ENCODE results near the gene RNASE13. TPM values are rescaled to one million over a fixed set of nuclear protein-coding genes. Genes with fewer than 3 reads are reported as not detected.

The RNASE13 gene
- total RNA-seq, 4 donors from 2014 or later: not detected

DNA sequence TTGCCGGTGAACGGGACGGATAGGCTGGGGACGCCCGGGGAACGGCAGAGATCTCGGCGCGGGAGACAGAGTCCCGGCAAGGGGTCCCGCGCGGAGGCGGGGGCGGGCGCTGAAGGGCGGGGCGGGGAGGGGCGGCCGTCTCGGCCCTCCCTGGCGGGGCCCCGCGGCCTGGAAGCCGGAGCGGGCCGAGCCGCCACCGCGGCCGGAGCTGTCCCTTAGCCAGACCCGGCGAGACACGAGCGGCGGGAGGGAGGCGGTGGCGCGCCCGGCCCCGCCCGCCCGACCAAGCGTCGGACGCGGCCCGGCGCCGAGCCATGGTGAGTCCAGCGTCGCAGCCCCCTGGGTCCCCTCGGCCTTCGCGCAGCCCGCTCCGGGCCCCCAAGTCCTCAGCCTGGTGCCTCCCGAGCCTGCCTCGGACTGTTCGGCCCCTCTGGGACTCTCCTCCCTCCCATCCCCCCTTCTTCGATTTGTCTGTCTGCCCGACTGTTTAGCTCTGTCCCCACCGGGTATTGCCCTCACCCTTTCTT lies 35.5 kb upstream of the RNASE13 start, which contains the start of gene ARHGEF40:
ARHGEF40 (plus strand) TSS at position 222 of the 527 bp plus-strand sequence; CDS start at position 315, 93 bp downstream.
- intact Hi-C loops (cut with DNase I): loop anchor here (2.0 kb wide), 1 partner anchor 23 kb away; no protein-coding TSS in a partner anchor
- no peaks in the 10 kb centered on the region for H3K27me3 ChIP-seq
- DNase-seq (ENCODE audit: extremely low spot score): no peak
- TF ChIP-seq EP300 (IDR thresholded peaks at IDR 0.05): no peak
- TF ChIP-seq POLR2AphosphoS5 (IDR thresholded peaks at IDR 0.05): peak in 1 of 2 donors; percentile 17
- 0% methylated on average over 40 of the region's 63 CpGs for WGBS
- peaks cover 0 to 24% (median 22%) of the 10 kb centered on the region in 4 donors for H3K36me3 ChIP-seq
- H3K4me1 ChIP-seq: peaks cover 33 to 56% (median 50%) of the 10 kb centered on the region in 4 donors
- no peaks in the 10 kb centered on the region for H3K9me3 ChIP-seq
- peak within 1 kb of the TSS; percentile 88 to 90 (median 90) for H3K27ac ChIP-seq (replicated peaks in 1 of 4)
- H3K4me3 ChIP-seq: peak within 1 kb of the TSS; percentile 76 to 86 (median 81)

DNA sequence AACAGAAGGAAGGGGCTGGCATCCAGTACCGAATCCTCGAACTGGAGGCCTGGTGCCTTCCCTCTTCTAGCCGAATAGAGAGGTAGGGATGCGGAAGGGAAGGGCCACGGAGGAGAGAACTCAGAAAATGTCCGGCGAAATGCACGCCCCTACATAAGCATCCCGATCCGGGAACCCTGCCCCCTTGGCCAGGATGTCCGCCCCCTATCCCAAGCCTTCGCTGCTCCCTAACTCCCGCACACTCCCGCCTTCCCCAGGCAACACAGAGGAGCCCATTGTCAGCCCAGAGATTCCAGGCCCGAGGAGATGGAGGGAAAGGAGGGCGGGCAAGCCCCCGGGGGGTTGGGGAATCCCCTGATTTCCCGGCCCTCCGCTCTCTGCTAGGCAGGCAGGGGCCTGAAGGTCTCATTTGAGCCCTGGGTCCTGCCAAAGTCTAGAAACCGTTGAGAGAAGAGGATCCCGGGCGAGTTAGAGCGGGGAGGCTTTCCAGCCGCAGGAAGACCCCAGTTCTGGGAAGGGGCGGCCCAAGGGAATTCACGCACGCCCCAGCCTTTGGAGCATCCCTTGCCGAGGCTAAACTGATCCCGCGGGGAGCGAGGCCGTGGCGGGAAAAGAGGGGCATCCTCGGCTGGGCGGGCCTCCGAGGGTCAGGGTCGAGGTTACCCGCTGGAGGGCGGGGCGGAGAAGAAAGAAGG lies 34.9 kb upstream of the RNASE13 start:
- DNase-seq (ENCODE audit: extremely low spot score): no peak
- peak overlapping the region; percentile 76 to 86 (median 81) for H3K4me3 ChIP-seq
- peaks cover 0 to 18% (median 15%) of the 10 kb centered on the region in 4 donors for H3K36me3 ChIP-seq
- H3K27me3 ChIP-seq: no peaks in the 10 kb centered on the region
- intact Hi-C loops (cut with DNase I): loop anchor here (2.0 kb wide), 2 partner anchors 23 to 35 kb away; no protein-coding TSS in a partner anchor
- peak overlapping the region; percentile 88 to 90 (median 90) for H3K27ac ChIP-seq (replicated peaks in 1 of 4)
- no peak for TF ChIP-seq POLR2A (IDR thresholded peaks at IDR 0.05; ENCODE audit: low read depth)
- no peak for TF ChIP-seq POLR2AphosphoS5 (IDR thresholded peaks at IDR 0.05)
- TF ChIP-seq EP300 (IDR thresholded peaks at IDR 0.05): no peak
- TF ChIP-seq, protein P1, sequence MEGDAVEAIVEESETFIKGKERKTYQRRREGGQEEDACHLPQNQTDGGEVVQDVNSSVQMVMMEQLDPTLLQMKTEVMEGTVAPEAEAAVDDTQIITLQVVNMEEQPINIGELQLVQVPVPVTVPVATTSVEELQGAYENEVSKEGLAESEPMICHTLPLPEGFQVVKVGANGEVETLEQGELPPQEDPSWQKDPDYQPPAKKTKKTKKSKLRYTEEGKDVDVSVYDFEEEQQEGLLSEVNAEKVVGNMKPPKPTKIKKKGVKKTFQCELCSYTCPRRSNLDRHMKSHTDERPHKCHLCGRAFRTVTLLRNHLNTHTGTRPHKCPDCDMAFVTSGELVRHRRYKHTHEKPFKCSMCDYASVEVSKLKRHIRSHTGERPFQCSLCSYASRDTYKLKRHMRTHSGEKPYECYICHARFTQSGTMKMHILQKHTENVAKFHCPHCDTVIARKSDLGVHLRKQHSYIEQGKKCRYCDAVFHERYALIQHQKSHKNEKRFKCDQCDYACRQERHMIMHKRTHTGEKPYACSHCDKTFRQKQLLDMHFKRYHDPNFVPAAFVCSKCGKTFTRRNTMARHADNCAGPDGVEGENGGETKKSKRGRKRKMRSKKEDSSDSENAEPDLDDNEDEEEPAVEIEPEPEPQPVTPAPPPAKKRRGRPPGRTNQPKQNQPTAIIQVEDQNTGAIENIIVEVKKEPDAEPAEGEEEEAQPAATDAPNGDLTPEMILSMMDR (IDR thresholded peaks at IDR 0.05): no peak
- H3K4me1 ChIP-seq: peaks cover 33 to 54% (median 49%) of the 10 kb centered on the region in 4 donors
- H3K9me3 ChIP-seq: no peaks in the 10 kb centered on the region
- under 1% methylated on average over 24 of the region's 40 CpGs for WGBS

DNA sequence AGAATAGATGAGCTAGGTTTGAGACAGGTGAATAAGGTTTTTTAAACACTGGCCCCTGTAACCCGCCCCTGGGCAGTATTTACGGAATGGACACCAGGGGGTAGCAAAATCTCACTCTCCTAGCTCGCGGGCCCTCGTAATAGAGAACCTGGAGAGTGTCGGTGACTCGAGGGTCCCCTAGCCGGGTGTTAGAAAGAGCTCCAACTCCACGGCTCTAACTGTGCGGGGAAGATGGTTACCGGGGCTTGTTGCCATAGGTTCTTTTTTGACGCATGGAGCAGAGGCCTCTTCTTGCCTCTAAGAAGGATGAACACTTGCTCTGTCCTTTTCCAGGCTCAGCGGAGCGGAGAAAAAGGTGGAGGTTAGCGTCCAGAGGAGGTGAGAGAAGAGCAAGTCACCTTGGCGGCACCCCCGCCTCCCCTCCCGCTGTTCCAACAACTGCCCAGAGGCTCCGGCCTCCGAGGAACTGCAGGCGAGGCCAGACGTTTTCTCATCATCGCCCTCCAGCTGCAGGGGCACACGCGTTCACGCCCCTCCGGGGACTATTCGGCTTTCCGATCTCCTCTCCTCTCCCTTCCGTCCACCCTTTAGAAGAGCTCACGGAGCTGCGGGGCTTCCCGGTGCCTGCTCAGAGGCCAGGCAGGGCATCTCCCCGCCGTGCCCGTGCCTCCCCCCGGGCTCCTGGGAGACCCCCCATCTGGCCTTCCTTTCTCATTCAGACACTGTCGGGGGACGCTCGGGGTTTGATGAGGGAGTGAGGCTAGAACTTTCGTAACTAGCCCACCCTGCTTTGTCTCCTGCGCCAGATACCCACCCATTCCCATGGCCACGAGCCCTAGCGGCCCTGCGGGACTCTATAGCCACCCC lies 34.1 kb upstream of the RNASE13 start:
- Histone ChIP-seq H3K27me3 (no peaks in the 10 kb centered on the region), H3K27ac (replicated peaks in 1 of 4) (peak overlapping the region; percentile 88 to 90 (median 90)), H3K4me1 (peaks cover 33 to 50% (median 47%) of the 10 kb centered on the region in 4 donors), H3K36me3 (peaks cover 0 to 10% (median 8%) of the 10 kb centered on the region in 4 donors), H3K4me3 (peak overlapping the region; percentile 76 to 86 (median 81)), H3K9me3 (no peaks in the 10 kb centered on the region)
- intact Hi-C loops (cut with DNase I): loop anchor here (2.0 kb wide), 1 partner anchor 36 kb away; no protein-coding TSS in a partner anchor
- WGBS: 4% methylated on average over 24 of the region's 45 CpGs
- DNase-seq (ENCODE audit: extremely low spot score): no peak
- TF ChIP-seq EP300 (IDR thresholded peaks at IDR 0.05): no peak
- no peak for TF ChIP-seq POLR2AphosphoS5 (IDR thresholded peaks at IDR 0.05)
- TF ChIP-seq POLR2A (IDR thresholded peaks at IDR 0.05; ENCODE audit: low read depth): no peak
- TF ChIP-seq, protein P1 (IDR thresholded peaks at IDR 0.05): peak; percentile 71 to 80 (median 78)

DNA sequence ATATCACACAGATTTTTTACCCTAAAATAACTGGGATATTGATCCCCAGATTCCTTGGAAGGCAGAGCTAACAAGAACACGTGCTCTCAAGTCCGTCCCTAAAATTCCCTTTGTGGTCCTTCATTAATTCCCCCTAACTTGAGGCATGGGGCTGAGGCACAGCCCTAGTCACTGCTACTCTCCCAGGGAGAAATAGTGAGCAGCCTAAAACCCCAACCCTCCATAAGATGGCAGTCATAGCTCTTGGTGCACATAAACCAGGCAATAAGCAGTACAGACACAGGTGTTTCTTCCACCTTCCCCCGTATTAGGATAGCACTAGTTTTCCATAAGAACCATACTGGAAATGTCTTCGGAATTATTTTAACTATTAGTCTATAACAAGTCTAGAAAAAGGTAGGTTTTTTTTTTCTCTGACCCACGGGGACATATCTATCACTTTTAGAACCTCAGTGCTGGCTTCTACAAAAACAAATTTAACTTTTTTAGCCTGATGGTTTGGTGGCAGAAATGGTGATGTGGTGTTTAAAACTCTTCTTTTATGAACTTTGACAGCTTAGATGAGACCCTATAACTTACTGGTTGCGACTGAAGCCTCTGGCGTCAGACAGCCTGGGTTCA lies 32.4 kb upstream of the RNASE13 start:
- Histone ChIP-seq H3K27me3 (no peaks in the 10 kb centered on the region), H3K4me3 (no peak overlapping the region), H3K27ac (replicated peaks in 1 of 4) (no peak overlapping the region), H3K36me3 (no peaks in the 10 kb centered on the region), H3K9me3 (no peaks in the 10 kb centered on the region), H3K4me1 (peaks cover 25 to 46% (median 43%) of the 10 kb centered on the region in 4 donors)
- 75% methylated on average over 7 of the region's 7 CpGs for WGBS
- TF ChIP-seq, protein P1 (IDR thresholded peaks at IDR 0.05): no peak
- no peak for TF ChIP-seq EP300 (IDR thresholded peaks at IDR 0.05)
- intact Hi-C loops (cut with DNase I): no loop called here
- DNase-seq (ENCODE audit: extremely low spot score): no peak

All from esophagus muscularis mucosa (tissue), 4 donors.